H1 (cell line): ENCODE results near the gene TPP2. TPM values are rescaled to one million over a fixed set of nuclear protein-coding genes. Genes with fewer than 3 reads are reported as not detected.

ENCODE experiments used
- CTCF ChIA-PET: fragments of 300-600 bp; sonication (Branson Sonifier 250); formaldehyde crosslinking; loops from one replicate; lab custom pipeline; 2021; ENCODE audit not compliant: partially characterized antibody; lab: Charles Lee
- POLR2A ChIA-PET: fragments of 300-600 bp; sonication (Branson Sonifier 250); formaldehyde crosslinking; loops from one replicate; lab custom pipeline; 2021; ENCODE audit warnings: inconsistent platforms; ENCODE audit not compliant: partially characterized antibody; lab: Charles Lee
- DNase-seq, 2 experiments: peaks; one replicate each; pipeline versions ENCODE4 v3.0.0 to v3.0.0-alpha.2; 2010 to 2022; ENCODE audit warnings: low spot score in 2 of 2, low read depth in 1 of 2, mixed read lengths in 1 of 2
- FAIRE-seq: peaks from 2 replicates; lab custom pipeline; 2011; peaks lifted over from hg19 to GRCh38; lab: Jason Lieb, UNC
- H2AFZ ChIP-seq: 2 replicates; pipeline ENCODE4 v1.8.1; 2012; ENCODE audit warnings: low read length, inconsistent platforms
- H2AK5ac ChIP-seq: 2 replicates; pipeline ENCODE4 v1.6.1; 2013; ENCODE audit warnings: low read depth, low read length
- H2BK120ac ChIP-seq: replicated peaks from 2 replicates; pipeline ENCODE3; 2013; ENCODE audit warnings: low read depth, low read length, inconsistent platforms
- H2BK12ac ChIP-seq: 2 replicates; pipeline ENCODE4 v1.6.1; 2013; ENCODE audit warnings: low read depth, low read length
- H2BK15ac ChIP-seq: 2 replicates; pipeline ENCODE4 v1.6.1; 2013; ENCODE audit warnings: low read length
- H2BK20ac ChIP-seq: 2 replicates; pipeline ENCODE4 v1.6.1; 2013; ENCODE audit warnings: low read length
- H2BK5ac ChIP-seq: 2 replicates; pipeline ENCODE4 v1.6.1; 2013; ENCODE audit warnings: low read depth, low read length
- H3K14ac ChIP-seq: 2 replicates; pipeline ENCODE4 v1.6.1; 2013; ENCODE audit warnings: inconsistent platforms; ENCODE audit not compliant: insufficient read length
- H3K18ac ChIP-seq: 2 replicates; pipeline ENCODE4 v1.6.1; 2013; ENCODE audit warnings: low read length; ENCODE audit errors: extremely low read depth
- H3K23ac ChIP-seq: 2 replicates; pipeline ENCODE4 v1.6.1; 2013; ENCODE audit warnings: inconsistent platforms; ENCODE audit not compliant: insufficient read length
- H3K23me2 ChIP-seq: 2 replicates; pipeline ENCODE4 v1.6.1; 2013; ENCODE audit warnings: low read depth, low read length
- H3K27ac ChIP-seq: 2 replicates; pipeline ENCODE4 v1.6.1; 2011; ENCODE audit warnings: low read depth, low read length, inconsistent platforms
- H3K27me3 ChIP-seq, 4 experiments: replicated peaks in 1 of 4; 1 replicate in 1 of 4; 2 replicates in 3 of 4; pipeline versions ENCODE4 v1.6.1 to v1.8.1; 2011 to 2013; ENCODE audit warnings: low read length in 3 of 4, mild to moderate bottlenecking in 3 of 4, inconsistent platforms in 2 of 4, mixed read lengths in 2 of 4, moderate library complexity in 1 of 4; ENCODE audit not compliant: control insufficient read depth in 3 of 4, insufficient read depth in 3 of 4; ENCODE audit errors: extremely low read depth in 1 of 4
- H3K36me3 ChIP-seq, 4 experiments: 2 replicates each; pipeline versions ENCODE4 v1.6.1 to v1.8.1; 2011 to 2013; ENCODE audit warnings: mild to moderate bottlenecking in 4 of 4, low read length in 3 of 4, moderate library complexity in 2 of 4, control low read depth in 1 of 4, inconsistent platforms in 1 of 4; ENCODE audit not compliant: insufficient read depth in 4 of 4, control insufficient read depth in 2 of 4
- H3K4ac ChIP-seq: replicated peaks from 2 replicates; pipeline ENCODE3; 2013; ENCODE audit warnings: low read length, low read depth, mixed read lengths, inconsistent platforms; ENCODE audit not compliant: insufficient read length
- H3K4me1 ChIP-seq, 4 experiments: replicated peaks in 1 of 4; 1 replicate in 1 of 4; 2 replicates in 3 of 4; pipeline versions ENCODE4 v1.6.1 to v1.8.1; 2011 to 2013; ENCODE audit warnings: low read length in 3 of 4, inconsistent platforms in 2 of 4, mixed read lengths in 1 of 4; ENCODE audit not compliant: insufficient read depth in 4 of 4, control insufficient read depth in 3 of 4
- H3K4me2 ChIP-seq, 2 experiments: 2 replicates each; pipeline versions ENCODE4 v1.6.1 to v1.8.1; 2011 to 2013; ENCODE audit warnings: low read depth in 2 of 2, low read length in 2 of 2, control low read depth in 1 of 2, inconsistent platforms in 1 of 2, mild to moderate bottlenecking in 1 of 2; ENCODE audit not compliant: insufficient read depth in 1 of 2
- H3K4me3 ChIP-seq, 4 experiments: fragments of 200-600, 300-600 bp in 1 of 4; sonication (generic), shearing (Covaris generic), sonication (Bioruptor Twin) in 1 of 4; 2 replicates each; pipeline versions ENCODE4 v1.5.1 to v1.8.1; 2011 to 2016; ENCODE audit warnings: low read length in 4 of 4, low read depth in 3 of 4, control low read depth in 2 of 4, inconsistent platforms in 2 of 4, mild to moderate bottlenecking in 2 of 4, mixed read lengths in 1 of 4, moderate library complexity in 1 of 4; ENCODE audit not compliant: insufficient read depth in 2 of 4; ENCODE audit errors: extremely low read depth in 1 of 4
- H3K56ac ChIP-seq: replicated peaks from 2 replicates; pipeline ENCODE3; 2013; ENCODE audit warnings: low read depth, mild to moderate bottlenecking, mixed read lengths, low read length, inconsistent platforms; ENCODE audit not compliant: insufficient read length
- H3K79me1 ChIP-seq: 2 replicates; pipeline ENCODE4 v1.6.1; 2013; ENCODE audit warnings: low read depth, low read length, control low read depth
- H3K79me2 ChIP-seq, 2 experiments: 2 replicates each; pipeline versions ENCODE4 v1.6.1 to v1.8.1; 2012 to 2013; ENCODE audit warnings: low read length in 2 of 2, mild to moderate bottlenecking in 2 of 2, inconsistent platforms in 1 of 2; ENCODE audit not compliant: insufficient read depth in 2 of 2, control insufficient read depth in 1 of 2
- H3K9ac ChIP-seq, 4 experiments: replicated peaks in 1 of 4; 1 replicate in 1 of 4; 2 replicates in 3 of 4; pipeline versions ENCODE4 v1.6.1 to v1.8.1; 2011 to 2013; ENCODE audit warnings: low read depth in 3 of 4, low read length in 3 of 4, control low read depth in 2 of 4, mild to moderate bottlenecking in 2 of 4, moderate library complexity in 2 of 4, inconsistent platforms in 1 of 4; ENCODE audit errors: extremely low read depth in 1 of 4
- H3K9me3 ChIP-seq, 2 experiments: 2 replicates each; pipeline versions ENCODE4 v1.6.1 to v1.8.1; 2012 to 2013; ENCODE audit warnings: mild to moderate bottlenecking in 2 of 2, moderate library complexity in 2 of 2, control low read depth in 1 of 2, inconsistent platforms in 1 of 2, low read depth in 1 of 2, low read length in 1 of 2, mixed read lengths in 1 of 2; ENCODE audit not compliant: insufficient read depth in 2 of 2
- H4K20me1 ChIP-seq, 2 experiments: replicated peaks in 1 of 2; 2 replicates each; pipeline versions ENCODE3 to v1.8.1; 2011 to 2013; ENCODE audit warnings: inconsistent platforms in 2 of 2, low read length in 2 of 2, mild to moderate bottlenecking in 1 of 2; ENCODE audit not compliant: insufficient read depth in 2 of 2, control insufficient read depth in 1 of 2
- H4K5ac ChIP-seq: 2 replicates; pipeline ENCODE4 v1.6.1; 2013; ENCODE audit warnings: low read length, low read depth, mixed read lengths, inconsistent platforms; ENCODE audit not compliant: insufficient read length
- H4K8ac ChIP-seq: 2 replicates; pipeline ENCODE4 v1.8.0; 2013; ENCODE audit warnings: mild to moderate bottlenecking, moderate library complexity, low read length, inconsistent platforms; ENCODE audit not compliant: insufficient read depth; ENCODE audit errors: extremely low read depth
- H4K91ac ChIP-seq: replicated peaks from 2 replicates; pipeline ENCODE3; 2013; ENCODE audit warnings: low read length, mixed read lengths, inconsistent platforms; ENCODE audit not compliant: insufficient read length
- BACH1 ChIP-seq: IDR thresholded peaks from 2 replicates; pipeline ENCODE4 v1.6.1; 2012; ENCODE audit warnings: low read length, improper control_type of control experiment
- BRCA1 ChIP-seq: IDR thresholded peaks from 2 replicates; pipeline ENCODE4 v1.6.1; 2012; ENCODE audit warnings: low read depth, low read length, improper control_type of control experiment
- EZH2 ChIP-seq: fragments of 200-600 bp; sonication (generic); IDR thresholded peaks from 2 replicates; pipeline ENCODE4 v1.7.1; 2012; ENCODE audit warnings: low read depth, mild to moderate bottlenecking, moderate library complexity, low read length, inconsistent platforms; ENCODE audit not compliant: severe bottlenecking
- POLR2A ChIP-seq, 2 experiments: IDR thresholded peaks; 1 replicate in 1 of 2; 2 replicates in 1 of 2; pipeline ENCODE4 v1.6.1; 2011; ENCODE audit warnings: low read depth in 2 of 2, low read length in 2 of 2, mild to moderate bottlenecking in 2 of 2; ENCODE audit errors: control extremely low read depth in 1 of 2
- SAP30 ChIP-seq: fragments of 300-600 bp; sonication (generic); IDR thresholded peaks from 2 replicates; pipeline ENCODE4 v1.7.1; 2012; ENCODE audit warnings: low read length, moderate library complexity, mild to moderate bottlenecking, inconsistent platforms; ENCODE audit not compliant: insufficient read depth, insufficient replicate concordance
- WGBS, 2 experiments: shearing (Covaris generic) in 1 of 2; methylation state at CpG; one replicate each; pipeline versions ENCODE4 v1.1.6 to v1.1.7; 2013 to 2015; ENCODE audit warnings: low lambda C conversion rate in 2 of 2, mixed read lengths in 2 of 2, inconsistent platforms in 1 of 2, low coverage in 1 of 2, missing lambda C conversion rate in 1 of 2; ENCODE audit not compliant: insufficient replicate concordance in 2 of 2, insufficient coverage in 1 of 2, insufficient read length in 1 of 2; ENCODE audit errors: extremely low coverage in 1 of 2, missing lambda C conversion rate in 1 of 2; 5-methylcytosine and 5-hydroxymethylcytosine counted together
- polyA plus RNA-seq, 7 experiments: library from polyadenylated mRNA; depleted of rRNA in 3 of 7; stranded (reverse) in 5 of 7; unstranded in 2 of 7; fragments of >200 nt in 5 of 7; fragments of 200-250 nt in 2 of 7; gene quantifications; 1 replicate in 5 of 7; 2 replicates in 1 of 7; 4 replicates in 1 of 7; pipeline versions ENCODE4 v1.2.1 to v1.2.3, GENCODE V29; 2011 to 2013; ENCODE audit warnings: missing spikeins in 2 of 7, mixed read lengths in 2 of 7
- total RNA-seq: library from RNA; stranded (reverse); fragmentation: NEBNext Ultra II Directional; extraction: Animal tissue kit (Norgen Biotek cat#: 25700); gene quantifications from 2 replicates; pipeline ENCODE4 v1.2.1, GENCODE V29; 2021

TPP2 gene
- total and polyA plus RNA-seq, 2 of the 8 experiments (the other 6 are each of a cell fraction or from before 2014, with no cell fraction given), result 15.9 to 85.7 TPM

- no peak for DNase-seq
- no peak for FAIRE-seq
- TF ChIP-seq SAP30 (no peak), EZH2 (no peak), BACH1 (no peak), POLR2A (IDR thresholded peaks at IDR 0.05; ENCODE audit: control extremely low read depth in 1 of 2, low read depth in 2 of 2, low read length in 2 of 2) (no peak), BRCA1 (no peak)
Measured at GRCh38 chr13:102675115-102675514, 78.3 kb downstream of the TPP2 start.

More at GRCh38 chr13:102675115-102675514, 78.3 kb downstream of the TPP2 start:
- Histone ChIP-seq H3K9me3 (no peaks in the 10 kb centered on the region), H3K4ac (no peak overlapping the region), H3K27ac (no peak overlapping the region), H3K14ac (no peak overlapping the region), H2BK20ac (no peak overlapping the region), H3K79me2 (no peaks in the 10 kb centered on the region), H3K18ac (no peak overlapping the region), H4K91ac (no peak overlapping the region), H3K9ac (no peak overlapping the region), H3K56ac (no peak overlapping the region), H3K36me3 (peaks cover 0 to 66% (median 33%) of the 10 kb centered on the region in 4 experiments; a peak in 6 of 8 replicates), H4K20me1 (no peaks in the 10 kb centered on the region), H3K4me2 (no peak overlapping the region), H4K8ac (no peak overlapping the region), H3K27me3 (no peaks in the 10 kb centered on the region), H3K79me1 (no peaks in the 10 kb centered on the region), H3K23me2 (no peaks in the 10 kb centered on the region; the same call in 1 of the 2 replicates), H2BK5ac (no peak overlapping the region), H3K23ac (no peak overlapping the region), H2BK15ac (no peak overlapping the region), H3K4me3 (no peak overlapping the region), H2AK5ac (no peak overlapping the region), H2AFZ (no peak overlapping the region), H2BK120ac (no peak overlapping the region), H2BK12ac (no peak overlapping the region), H4K5ac (no peak overlapping the region), H3K4me1 (no peaks in the 10 kb centered on the region)
- ChIA-PET CTCF (interaction anchor here (0.7 kb wide), 1 partner anchor 28 kb away, joined by 3 read pairs; no protein-coding TSS in a partner anchor), POLR2A (no interaction called here)
- 89% methylated on average over 3 of the region's 3 CpGs; no CpG with 5 or more reads in 1 of the 2 experiments for WGBS, 2 experiments
